ENCODE data around the gene PRKCZ. TPM values are rescaled to one million over a fixed set of nuclear protein-coding genes. Genes with fewer than 3 reads are reported as not detected.
"Not testable (repeated sequence)": the region's sequence is repeated elsewhere in the genome, so short reads cannot be mapped to it uniquely, and the experiment has no call there.

The PRKCZ gene
- total and polyA plus RNA-seq, 2 experiments from 2014 or later, result 1.4 to 2.8 TPM

DNA sequence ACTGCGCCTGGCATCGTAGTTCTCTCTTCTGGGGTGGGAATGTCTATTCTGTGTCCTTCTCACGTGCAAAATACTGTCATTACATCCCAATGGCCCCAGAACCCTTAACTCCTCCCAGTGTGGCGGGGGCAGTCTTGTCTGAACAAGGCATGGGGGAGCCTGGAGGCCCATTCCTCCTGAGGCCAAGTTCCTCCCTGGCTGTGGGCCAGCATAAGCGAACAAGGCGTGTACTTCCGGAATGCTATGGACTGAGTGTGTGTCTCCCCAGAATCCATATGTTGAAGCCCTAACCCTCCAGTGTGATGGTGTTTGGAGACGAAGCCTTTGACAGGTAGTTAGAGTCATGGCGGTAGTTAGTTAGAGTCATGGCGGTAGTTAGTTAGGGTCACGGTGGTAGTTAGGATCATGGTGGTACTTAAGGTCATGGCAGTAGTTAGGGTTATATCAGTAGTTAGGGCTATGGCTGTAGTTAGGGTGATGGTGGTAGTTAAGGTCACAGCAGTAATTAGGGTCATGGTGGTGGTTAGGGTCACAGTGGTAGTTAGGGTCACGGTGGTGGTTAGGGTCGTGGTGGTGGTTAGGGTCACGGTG lies 71.0 kb downstream of the PRKCZ start:
- Histone ChIP-seq H2AFZ (no peak overlapping the region), H3K36me3 (ENCODE audit: low read depth) (no peaks in the 10 kb centered on the region), H3K27ac (no peak overlapping the region), H4K20me1 (ENCODE audit: insufficient read depth) (no peaks in the 10 kb centered on the region), H3K4me1 (ENCODE audit: insufficient read depth) (peaks cover 1% of the 10 kb centered on the region; the same call in 1 of the 2 replicates), H3K9me2 (ENCODE audit: insufficient read depth) (no peaks in the 10 kb centered on the region), H3K9me3 (ENCODE audit: low read depth) (no peaks in the 10 kb centered on the region), H3K79me2 (ENCODE audit: insufficient read depth) (no peaks in the 10 kb centered on the region), H3K4me3 (no peak overlapping the region), H3K9ac (no peak overlapping the region), H3K4me2 (ENCODE audit: unreplicated experiment) (no peak overlapping the region), H3K27me3 (replicated peaks; ENCODE audit: insufficient read depth) (peaks cover 15% of the 10 kb centered on the region), H3F3A (ENCODE audit: insufficient read depth) (no peaks in the 10 kb centered on the region)
- no peak for DNase-seq
- TF ChIP-seq EZH2phosphoT487 (IDR thresholded peaks at IDR 0.05; ENCODE audit: insufficient read depth, low read depth), result no peak
- no peak for TF ChIP-seq EZH2 (IDR thresholded peaks at IDR 0.05; ENCODE audit: insufficient read depth, poor library complexity, severe bottlenecking)
- in situ Hi-C loops (cut with MboI), result no loop called here
- WGBS, 2 experiments (ENCODE audit: low coverage in 1 of 2, low lambda C conversion rate in 2 of 2, missing lambda C conversion rate in 2 of 2), result 76 to 83% methylated on average over 11 to 14 of the region's 14 CpGs

DNA sequence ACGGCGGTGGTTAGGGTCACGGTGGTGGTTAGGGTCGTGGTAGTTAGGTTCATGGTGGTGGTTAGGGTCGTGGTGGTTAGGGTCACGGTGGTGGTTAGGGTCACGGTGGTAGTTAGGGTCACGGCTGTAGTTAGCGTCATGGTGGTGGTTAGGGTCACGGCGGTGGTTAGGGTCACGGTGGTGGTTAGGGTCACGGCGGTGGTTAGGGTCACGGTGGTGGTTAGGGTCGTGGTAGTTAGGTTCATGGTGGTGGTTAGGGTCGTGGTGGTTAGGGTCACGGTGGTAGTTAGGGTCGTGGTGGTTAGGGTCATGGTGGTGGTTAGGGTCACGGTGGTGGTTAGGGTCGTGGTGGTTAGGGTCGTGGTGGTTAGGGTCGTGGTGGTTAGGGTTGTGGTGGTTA lies 71.6 kb downstream of the PRKCZ start:
- 0 to 39% methylated on average over 1 to 9 of the region's 23 CpGs for WGBS, 2 experiments (ENCODE audit: low coverage in 1 of 2, low lambda C conversion rate in 2 of 2, missing lambda C conversion rate in 2 of 2)
- H3K27ac ChIP-seq; H3K4me2 ChIP-seq (ENCODE audit: unreplicated experiment); H3F3A ChIP-seq (ENCODE audit: insufficient read depth); in situ Hi-C loops (cut with MboI); H3K79me2 ChIP-seq (ENCODE audit: insufficient read depth); H3K9me3 ChIP-seq (ENCODE audit: low read depth); H3K9ac ChIP-seq; H4K20me1 ChIP-seq (ENCODE audit: insufficient read depth); H3K27me3 ChIP-seq (replicated peaks; ENCODE audit: insufficient read depth); DNase-seq; H3K4me1 ChIP-seq (ENCODE audit: insufficient read depth); H2AFZ ChIP-seq; H3K36me3 ChIP-seq (ENCODE audit: low read depth); H3K9me2 ChIP-seq (ENCODE audit: insufficient read depth); H3K4me3 ChIP-seq: not testable (repeated sequence)

DNA sequence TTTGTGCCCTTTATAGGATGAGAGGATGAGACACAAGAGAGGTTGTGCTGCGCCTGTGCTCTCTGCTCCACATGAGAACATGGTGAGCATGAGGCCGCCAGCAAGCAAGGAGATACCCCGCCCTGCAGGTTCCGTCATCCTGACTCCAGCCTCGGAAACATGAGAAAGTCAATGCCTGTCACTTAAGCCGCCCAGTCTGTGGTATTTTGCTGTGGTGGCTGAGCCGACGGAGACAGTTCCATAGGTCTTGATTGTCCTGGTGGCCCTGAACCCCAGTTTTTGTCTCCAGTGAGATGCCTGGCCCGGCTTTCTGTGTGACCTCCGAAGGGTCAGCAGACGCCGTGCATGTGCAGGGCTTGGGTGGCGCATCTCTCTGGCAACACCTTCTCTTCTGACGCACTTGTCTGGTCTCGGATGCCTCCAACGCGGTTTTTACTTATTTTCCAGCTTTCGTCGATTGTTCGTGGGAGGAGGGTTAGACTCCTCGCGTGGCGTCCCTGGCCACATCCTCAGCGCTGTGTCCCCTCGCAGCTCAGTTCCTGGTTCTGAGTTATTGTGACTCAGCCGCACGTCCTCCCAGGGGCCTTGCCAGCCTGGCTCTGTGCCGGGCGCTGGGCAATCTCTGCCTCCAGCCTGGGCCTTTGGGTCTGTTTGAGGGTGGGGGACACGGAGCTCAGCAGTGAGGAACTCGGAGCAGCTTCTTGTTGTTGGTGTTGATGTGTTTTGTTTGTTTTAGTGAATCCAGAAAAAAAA lies 74.4 kb downstream of the PRKCZ start:
- H2AFZ ChIP-seq, result no peak overlapping the region
- no peaks in the 10 kb centered on the region for H3K36me3 ChIP-seq (ENCODE audit: low read depth)
- no peaks in the 10 kb centered on the region for H3K9me2 ChIP-seq (ENCODE audit: insufficient read depth)
- WGBS, 2 experiments (ENCODE audit: low coverage in 1 of 2, low lambda C conversion rate in 2 of 2, missing lambda C conversion rate in 2 of 2), result 87 to 93% methylated on average over 30 to 31 of the region's 31 CpGs
- no peak overlapping the region for H3K4me2 ChIP-seq (ENCODE audit: unreplicated experiment)
- H3K27ac ChIP-seq, result no peak overlapping the region
- no peaks in the 10 kb centered on the region for H4K20me1 ChIP-seq (ENCODE audit: insufficient read depth)
- no peaks in the 10 kb centered on the region for H3K79me2 ChIP-seq (ENCODE audit: insufficient read depth)
- H3K9ac ChIP-seq, result no peak overlapping the region
- no peak overlapping the region for H3K4me3 ChIP-seq
- in situ Hi-C loops (cut with MboI), result no loop called here
- TF ChIP-seq EZH2 (IDR thresholded peaks at IDR 0.05; ENCODE audit: insufficient read depth, poor library complexity, severe bottlenecking) (no peak), EZH2phosphoT487 (IDR thresholded peaks at IDR 0.05; ENCODE audit: insufficient read depth, low read depth) (no peak)
- H3K9me3 ChIP-seq (ENCODE audit: low read depth), result no peaks in the 10 kb centered on the region
- H3K4me1 ChIP-seq (ENCODE audit: insufficient read depth), result no peaks in the 10 kb centered on the region
- no peaks in the 10 kb centered on the region for H3K27me3 ChIP-seq (replicated peaks; ENCODE audit: insufficient read depth)
- H3F3A ChIP-seq (ENCODE audit: insufficient read depth), result no peaks in the 10 kb centered on the region
- DNase-seq, result peak; percentile 39

DNA sequence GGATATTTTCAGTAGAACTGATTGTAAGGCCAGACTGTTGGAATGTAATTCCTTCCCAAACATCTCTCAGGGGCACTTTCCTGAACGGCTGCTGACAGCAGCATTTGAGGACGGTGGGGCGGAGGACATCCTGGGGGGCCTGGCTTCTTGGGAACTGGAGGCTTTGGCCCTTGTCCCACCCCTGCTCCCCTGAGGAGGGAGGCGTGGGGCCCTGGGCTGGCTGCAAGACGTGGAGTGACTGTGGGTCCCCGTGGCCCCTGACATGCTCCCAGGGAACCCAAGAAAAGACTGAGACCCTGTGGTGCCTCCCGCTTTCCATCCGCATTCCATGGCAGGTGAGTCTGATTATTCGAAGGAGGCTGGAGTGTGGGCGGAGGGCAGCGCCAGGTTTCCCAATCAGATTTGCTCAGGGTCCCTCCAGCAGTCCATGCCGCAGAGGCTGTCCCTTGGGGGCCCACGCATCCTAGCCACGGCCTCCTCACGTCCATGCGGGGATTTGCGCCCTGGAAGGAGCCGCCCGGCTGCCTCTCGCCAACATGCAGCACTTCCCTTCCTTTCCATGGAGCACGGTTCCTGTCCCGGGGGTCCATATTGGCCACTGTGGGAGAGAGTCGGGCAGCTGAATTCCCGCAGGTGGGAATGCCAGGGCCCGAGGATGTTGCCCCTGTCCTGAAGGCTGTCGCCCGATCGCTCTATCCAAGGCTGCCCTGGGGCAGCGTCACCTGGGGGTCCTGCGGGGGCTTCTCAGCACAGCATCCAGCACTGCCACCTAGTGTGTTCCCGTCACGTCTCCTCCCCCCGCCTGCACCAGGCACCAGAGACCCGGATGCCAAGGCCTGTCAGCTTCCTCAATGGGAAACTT lies 75.4 kb downstream of the PRKCZ start:
- H3K79me2 ChIP-seq (ENCODE audit: insufficient read depth), result no peaks in the 10 kb centered on the region
- H3K36me3 ChIP-seq (ENCODE audit: low read depth), result no peaks in the 10 kb centered on the region
- DNase-seq, result no peak
- no peak overlapping the region for H3K4me2 ChIP-seq (ENCODE audit: unreplicated experiment)
- H3K9me3 ChIP-seq (ENCODE audit: low read depth), result no peaks in the 10 kb centered on the region
- TF ChIP-seq EZH2phosphoT487 (IDR thresholded peaks at IDR 0.05; ENCODE audit: insufficient read depth, low read depth) (no peak), EZH2 (IDR thresholded peaks at IDR 0.05; ENCODE audit: insufficient read depth, poor library complexity, severe bottlenecking) (no peak)
- 75% methylated on average over 34 of the region's 34 CpGs for WGBS, 2 experiments (ENCODE audit: low coverage in 1 of 2, low lambda C conversion rate in 2 of 2, missing lambda C conversion rate in 2 of 2)
- in situ Hi-C loops (cut with MboI), result no loop called here
- H3K27ac ChIP-seq, result no peak overlapping the region
- H3K4me3 ChIP-seq, result no peak overlapping the region
- no peak overlapping the region for H2AFZ ChIP-seq
- H3F3A ChIP-seq (ENCODE audit: insufficient read depth), result no peaks in the 10 kb centered on the region
- H3K9ac ChIP-seq, result no peak overlapping the region
- no peaks in the 10 kb centered on the region for H4K20me1 ChIP-seq (ENCODE audit: insufficient read depth)
- H3K4me1 ChIP-seq (ENCODE audit: insufficient read depth), result no peaks in the 10 kb centered on the region
- H3K9me2 ChIP-seq (ENCODE audit: insufficient read depth), result no peaks in the 10 kb centered on the region
- H3K27me3 ChIP-seq (replicated peaks; ENCODE audit: insufficient read depth), result no peaks in the 10 kb centered on the region

Measured in GM23248 (cell line).